ENCODE data around the gene CBS.
"Not testable (repeated sequence)": the region's sequence is repeated elsewhere in the genome, so short reads cannot be mapped to it uniquely, and the experiment has no call there.

CBS gene

GRCh38 chr21:43068065-43068464, 7.6 kb downstream of the CBS start:
- not testable (repeated sequence) for DNase-seq (ENCODE audit: low spot score)

DNA sequence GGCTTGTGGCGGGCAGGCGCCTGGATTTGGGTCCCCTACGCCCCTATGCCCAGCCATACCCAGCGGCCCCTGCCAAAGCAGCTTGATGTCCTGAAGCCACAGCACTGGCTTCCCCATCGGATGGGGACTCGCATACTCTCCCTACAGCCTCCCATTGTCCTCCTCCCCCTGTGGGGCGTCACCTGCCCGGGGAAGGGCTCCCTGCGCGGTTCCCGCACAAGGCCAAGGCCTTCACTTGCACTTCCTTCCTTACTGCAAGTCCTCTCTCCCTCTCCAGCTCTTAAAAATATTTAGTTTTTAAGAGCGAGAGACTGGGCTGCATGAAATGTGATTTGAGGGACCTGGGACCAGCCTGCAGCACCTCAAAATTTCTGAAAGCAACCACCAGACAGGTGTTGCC, 8.9 kb downstream of the CBS start:
- not testable (repeated sequence) for DNase-seq (ENCODE audit: low spot score)

GRCh38 chr21:43065991-43066390, 9.6 kb downstream of the CBS start:
- DNase-seq (ENCODE audit: low spot score) = not testable (repeated sequence)

- not testable (repeated sequence) for DNase-seq (ENCODE audit: low spot score)
Measured at GRCh38 chr21:43064265-43064917, 11.2 kb downstream of the CBS start.

DNA sequence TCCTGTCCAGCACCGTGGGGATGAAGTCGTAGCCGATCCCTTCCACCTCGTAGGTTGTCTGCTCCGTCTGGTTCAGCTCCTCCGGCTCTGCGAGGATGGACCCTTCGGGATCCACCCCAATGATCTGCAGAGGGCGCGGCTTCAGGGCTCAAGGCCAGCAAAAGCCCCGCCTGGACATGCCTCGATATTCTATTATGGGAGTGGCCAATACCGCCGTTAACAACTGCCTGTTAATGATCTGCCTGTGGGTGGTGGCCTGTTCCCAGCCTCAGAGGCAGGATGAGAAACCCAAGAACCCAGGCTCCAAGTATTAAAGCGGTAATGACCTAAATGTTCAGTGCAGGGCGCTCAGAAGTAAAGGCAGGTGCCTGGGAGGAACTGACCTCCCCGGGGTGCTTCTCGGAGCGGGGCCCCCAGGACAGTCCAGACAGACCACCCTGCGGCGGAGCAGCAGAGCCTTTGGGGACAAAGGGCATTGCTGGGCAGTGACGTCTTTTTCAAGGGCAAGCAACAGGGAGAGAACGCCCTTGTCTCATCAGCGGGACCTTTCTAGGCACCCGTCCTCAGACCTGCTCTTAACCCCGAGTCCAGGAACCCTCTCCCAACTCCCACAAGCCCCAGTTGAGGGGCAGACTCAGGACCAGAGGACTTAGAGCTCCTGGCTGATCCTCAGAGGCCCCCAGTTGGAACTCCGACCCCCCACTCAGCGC, 12.5 kb downstream of the CBS start:
- DNase-seq (ENCODE audit: low spot score) = not testable (repeated sequence)

GRCh38 chr21:43053112-43053511, 22.5 kb downstream of the CBS start:
- not testable (repeated sequence) for DNase-seq (ENCODE audit: low spot score)

DNA sequence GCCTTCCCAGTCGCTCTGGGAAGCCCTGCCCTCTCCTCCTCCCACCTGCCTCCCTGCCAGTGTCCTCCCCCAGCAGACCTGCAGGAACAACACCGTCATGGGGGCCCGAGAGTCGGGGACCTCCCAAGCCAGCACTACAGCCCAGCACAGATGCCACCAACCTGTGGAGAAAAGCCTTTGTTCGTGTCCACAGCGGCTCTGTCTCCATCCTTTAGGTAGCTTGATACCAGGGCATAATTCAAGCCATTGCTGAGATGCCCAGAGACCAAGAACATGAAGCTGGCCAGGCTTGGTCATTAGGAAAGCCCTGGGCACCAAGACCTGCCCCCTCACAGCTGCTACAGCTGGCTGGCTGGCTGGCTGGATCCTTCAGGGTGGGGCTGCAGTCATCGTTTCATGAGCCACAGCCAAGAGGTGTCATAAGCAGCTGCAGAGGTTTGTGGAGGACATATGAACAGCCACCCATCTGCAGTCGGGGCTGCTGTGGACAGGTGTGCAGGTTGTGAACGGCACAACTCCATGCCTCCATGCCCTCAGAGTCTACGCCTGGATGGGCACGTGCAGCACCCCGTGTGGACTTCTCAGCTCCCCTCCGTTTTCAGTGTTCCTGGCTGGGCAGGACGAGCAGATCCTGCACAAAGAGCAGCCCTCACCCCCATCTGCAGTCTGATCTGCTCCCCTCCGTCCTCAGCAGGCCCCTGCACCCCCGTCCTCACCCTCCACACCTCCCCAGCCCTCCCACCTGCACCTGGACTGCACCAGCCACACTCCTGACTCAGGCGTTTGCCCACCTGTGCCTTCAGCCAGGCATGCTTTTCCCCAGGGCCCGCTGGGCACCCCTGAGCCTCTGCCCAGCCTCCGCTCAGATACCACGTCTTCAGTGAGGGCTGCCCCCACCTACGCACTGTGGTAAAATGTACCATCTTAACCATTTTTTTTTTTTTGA, 29.5 kb downstream of the CBS start:
- DNase-seq (ENCODE audit: low spot score) = peak; percentile 9

- not testable (repeated sequence) for DNase-seq (ENCODE audit: low spot score)
Measured at GRCh38 chr21:43045165-43045875, 30.3 kb downstream of the CBS start.

DNA sequence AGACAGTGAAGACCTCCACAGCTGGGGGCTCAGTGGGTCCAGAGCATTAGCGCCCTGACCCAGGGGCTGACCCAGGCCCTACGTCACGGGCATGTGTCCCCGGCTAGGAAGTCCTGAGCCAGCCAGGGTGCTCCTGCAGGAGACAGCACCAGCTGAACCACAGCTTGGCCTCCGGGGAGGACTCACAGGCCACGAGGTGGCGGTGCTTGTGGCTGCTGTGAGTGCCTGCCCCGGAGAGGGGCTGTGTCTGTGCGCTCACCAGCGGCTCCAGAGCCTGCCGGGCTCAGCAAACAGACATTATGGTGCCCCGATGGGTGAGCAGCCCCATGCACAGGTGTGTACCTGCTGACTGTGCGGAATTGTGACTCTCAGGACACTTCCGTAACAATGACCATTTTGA, 31.1 kb downstream of the CBS start:
- not testable (repeated sequence) for DNase-seq (ENCODE audit: low spot score)

GRCh38 chr21:43043291-43043690, 32.3 kb downstream of the CBS start:
- not testable (repeated sequence) for DNase-seq (ENCODE audit: low spot score)

DNA sequence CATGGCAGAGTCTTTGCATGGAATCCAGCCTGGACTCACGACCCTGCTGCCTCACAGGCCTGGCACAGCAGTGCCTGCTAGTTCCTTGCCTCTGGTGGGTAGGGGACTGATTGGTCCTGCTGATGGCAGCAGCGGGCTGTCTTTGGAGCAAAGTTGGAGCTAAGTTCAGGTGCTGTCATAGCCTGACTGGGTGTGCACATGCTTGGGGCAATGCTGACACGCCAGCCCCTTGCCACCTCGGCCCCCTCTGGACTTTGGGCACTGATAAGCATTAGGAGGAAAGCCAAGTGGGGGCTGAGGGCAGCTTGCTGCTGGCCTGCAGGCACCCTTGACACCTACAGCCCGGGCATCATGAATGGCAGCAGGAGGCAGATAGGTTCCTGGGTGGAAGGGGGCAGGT, 33.5 kb downstream of the CBS start:
- DNase-seq (ENCODE audit: low spot score) = not testable (repeated sequence)

GRCh38 chr21:43038659-43039044, 37.0 kb downstream of the CBS start:
- not testable (repeated sequence) for DNase-seq (ENCODE audit: low spot score)

DNA sequence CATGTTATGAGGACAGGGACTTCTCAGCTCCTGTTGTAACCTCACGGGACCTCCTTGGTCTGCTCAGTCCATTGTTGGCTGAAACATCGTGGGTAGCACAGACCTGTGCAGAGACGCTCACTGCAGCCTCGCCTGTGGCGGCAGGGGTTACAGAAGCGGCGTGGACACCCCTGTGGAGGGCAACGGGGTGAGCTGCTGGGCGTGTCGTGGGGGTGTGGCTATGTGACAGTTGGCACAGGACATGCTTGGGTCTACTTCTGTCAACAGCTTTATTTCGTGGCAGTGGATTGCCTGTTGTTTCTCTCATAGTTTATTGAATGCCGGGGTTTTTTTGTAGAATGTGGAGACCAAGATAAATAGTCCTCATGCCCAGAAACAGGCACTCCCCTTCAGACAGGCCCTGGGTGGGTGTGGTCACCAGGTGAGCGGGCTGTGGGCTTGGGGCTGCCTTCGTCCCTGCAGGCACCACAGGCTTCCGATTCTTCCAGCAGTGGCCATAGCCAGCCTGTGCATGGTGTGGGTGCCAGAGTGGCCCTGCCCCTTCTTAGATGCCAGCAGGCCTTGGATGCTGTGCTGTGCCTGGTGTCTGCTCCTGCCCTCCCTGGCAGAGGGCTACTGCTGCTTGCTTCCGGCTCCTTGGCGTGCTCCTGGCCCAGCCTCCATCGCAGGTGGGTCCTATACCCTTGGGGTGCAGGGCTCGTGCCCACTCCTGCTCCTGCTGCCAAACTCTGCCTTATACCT, 37.5 kb downstream of the CBS start:
- not testable (repeated sequence) for DNase-seq (ENCODE audit: low spot score)

DNA sequence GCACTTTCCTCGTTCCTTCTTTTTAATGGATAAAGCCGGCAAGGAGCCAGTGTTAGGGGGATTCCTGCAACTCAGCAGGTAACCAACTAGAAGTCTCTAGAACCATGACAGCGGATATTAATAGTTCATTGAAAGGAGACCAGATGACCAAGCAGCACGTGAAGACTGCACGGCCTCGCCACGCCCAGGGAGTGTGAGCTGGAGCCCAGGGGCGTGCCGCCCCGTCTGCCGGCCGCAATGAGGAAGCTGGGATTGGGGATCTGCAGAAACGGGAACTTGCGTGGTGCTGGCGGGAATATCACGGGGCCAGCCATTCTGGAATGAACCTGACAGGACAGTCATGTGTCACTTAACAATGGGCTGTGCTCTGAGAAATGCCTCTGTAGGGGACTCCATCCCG, 38.7 kb downstream of the CBS start:
- not testable (repeated sequence) for DNase-seq (ENCODE audit: low spot score)

DNA sequence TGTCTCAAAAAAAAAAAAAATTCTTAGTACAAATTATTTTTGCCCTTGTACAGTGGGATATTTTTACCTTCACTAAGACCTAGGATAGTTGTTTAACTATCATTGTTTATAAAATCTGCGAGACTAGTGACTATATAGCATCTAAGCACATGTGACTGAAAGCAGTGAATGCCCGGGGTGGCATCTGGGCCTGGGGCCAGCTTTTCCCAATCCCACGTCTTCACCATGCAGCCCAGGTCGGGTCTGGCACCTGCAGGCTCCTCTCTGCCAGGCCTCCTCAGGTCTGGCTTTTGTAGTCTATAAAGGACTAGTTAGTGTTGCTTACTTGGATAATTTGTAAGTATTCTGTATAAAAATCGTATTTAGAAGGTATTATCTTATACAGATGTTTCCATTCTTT, 40.8 kb downstream of the CBS start:
- DNase-seq (ENCODE audit: low spot score) = no peak

- DNase-seq (ENCODE audit: low spot score) = no peak
Measured at GRCh38 chr21:43034101-43034500, 41.5 kb downstream of the CBS start.

- no peak for DNase-seq (ENCODE audit: low spot score)
Measured at GRCh38 chr21:43031121-43031619, 44.5 kb downstream of the CBS start.

- DNase-seq (ENCODE audit: low spot score) = no peak
Measured at GRCh38 chr21:43029785-43030184, 45.9 kb downstream of the CBS start.

GRCh38 chr21:43027846-43028731, 47.5 kb downstream of the CBS start:
- no peak for DNase-seq (ENCODE audit: low spot score)

GRCh38 chr21:43025636-43026180, 49.9 kb downstream of the CBS start:
- no peak for DNase-seq (ENCODE audit: low spot score)
